Natural killer cell (primary cell): ENCODE results near the gene ALKAL2. TPM values are rescaled to one million over a fixed set of nuclear protein-coding genes. Genes with fewer than 3 reads are reported as not detected.

Experiments used
- ATAC-seq, 3 donors: fragments of 150-1000 bp in 2 of 3; fragments of 200-7000 bp in 1 of 3; cut with Tn5 transposase; 1 replicate in 1 of 3; 2 replicates in 2 of 3; pipeline ENCODE4 v1.10.0; 2021; ENCODE audit warnings: mild to moderate bottlenecking in 2 of 3, moderate library complexity in 2 of 3
- DNase-seq, 2 donors: peaks; one replicate each; pipeline versions ENCODE4 v3.0.0 to v3.0.0-alpha.2; 2013 to 2021; ENCODE audit warnings: mixed read lengths in 1 of 2
- H3K27ac ChIP-seq: one replicate; pipeline ENCODE4 v1.5.1; 2013; ENCODE audit warnings: mild to moderate bottlenecking, low read length
- H3K27me3 ChIP-seq: one replicate; pipeline ENCODE4 v1.6.1; 2013; ENCODE audit warnings: low read length; ENCODE audit not compliant: control insufficient read depth, insufficient read depth
- H3K36me3 ChIP-seq: one replicate; pipeline ENCODE4 v1.6.1; 2013; ENCODE audit warnings: low read length; ENCODE audit not compliant: control insufficient read depth, insufficient read depth
- H3K4me1 ChIP-seq: one replicate; pipeline ENCODE4 v1.6.1; 2013; ENCODE audit warnings: low read length; ENCODE audit not compliant: control insufficient read depth, insufficient read depth
- H3K4me3 ChIP-seq: one replicate; pipeline ENCODE4 v1.5.1; 2013; ENCODE audit warnings: low read length
- H3K9me3 ChIP-seq: one replicate; pipeline ENCODE4 v1.6.1; 2013; ENCODE audit warnings: low read length; ENCODE audit not compliant: control insufficient read depth, insufficient read depth
- H3K27ac Mint-ChIP-seq, 2 donors: one replicate each; pipeline ENCODE4 v1.8.0; 2022; ENCODE audit warnings: mild to moderate bottlenecking in 2 of 2, mixed read lengths in 2 of 2, moderate library complexity in 1 of 2
- H3K27me3 Mint-ChIP-seq, 2 donors: one replicate each; pipeline ENCODE4 v1.8.0; 2022; ENCODE audit warnings: low read depth in 2 of 2, mixed read lengths in 2 of 2
- H3K36me3 Mint-ChIP-seq: one replicate; pipeline ENCODE4 v1.8.0; 2022; ENCODE audit warnings: mixed read lengths
- H3K4me1 Mint-ChIP-seq, 2 donors: one replicate each; pipeline ENCODE4 v1.8.0; 2022; ENCODE audit warnings: mixed read lengths in 2 of 2
- H3K4me3 Mint-ChIP-seq: one replicate; pipeline ENCODE4 v1.8.0; 2022; ENCODE audit warnings: mild to moderate bottlenecking, moderate library complexity, mixed read lengths
- H3K9me3 Mint-ChIP-seq, 2 donors: one replicate each; pipeline ENCODE4 v1.8.0; 2022; ENCODE audit warnings: mixed read lengths in 2 of 2
- WGBS: methylation state at CpG from one replicate; pipeline ENCODE4 v1.1.7; 2013; ENCODE audit warnings: missing lambda C conversion rate; ENCODE audit not compliant: insufficient coverage; 5-methylcytosine and 5-hydroxymethylcytosine counted together
- intact Hi-C: fragments of 100-400 bp; cut with micrococcal nuclease; formaldehyde crosslinking; loops from one replicate; pipeline ENCODE4 v1.14.2; 2022
- total RNA-seq, 4 donors: library from RNA; stranded (reverse); fragments of 120-200 nt in 1 of 4; gene quantifications; one replicate each; pipeline versions ENCODE4 v1.2.3 to v1.2.4, GENCODE V29; 2013 to 2022
- TF ChIP-seq, protein P1 (sequence below): fragments of 200-600 bp; IDR thresholded peaks from one replicate; pipeline ENCODE4 v1.8.0; 2022; ENCODE audit warnings: antibody characterized with exemption

The ALKAL2 gene
- total RNA-seq, 3 donors from 2014 or later (not counting 1 experiment from before 2014, with no cell fraction given) = 1.1 to 2.0 (median 1.7) TPM

DNA sequence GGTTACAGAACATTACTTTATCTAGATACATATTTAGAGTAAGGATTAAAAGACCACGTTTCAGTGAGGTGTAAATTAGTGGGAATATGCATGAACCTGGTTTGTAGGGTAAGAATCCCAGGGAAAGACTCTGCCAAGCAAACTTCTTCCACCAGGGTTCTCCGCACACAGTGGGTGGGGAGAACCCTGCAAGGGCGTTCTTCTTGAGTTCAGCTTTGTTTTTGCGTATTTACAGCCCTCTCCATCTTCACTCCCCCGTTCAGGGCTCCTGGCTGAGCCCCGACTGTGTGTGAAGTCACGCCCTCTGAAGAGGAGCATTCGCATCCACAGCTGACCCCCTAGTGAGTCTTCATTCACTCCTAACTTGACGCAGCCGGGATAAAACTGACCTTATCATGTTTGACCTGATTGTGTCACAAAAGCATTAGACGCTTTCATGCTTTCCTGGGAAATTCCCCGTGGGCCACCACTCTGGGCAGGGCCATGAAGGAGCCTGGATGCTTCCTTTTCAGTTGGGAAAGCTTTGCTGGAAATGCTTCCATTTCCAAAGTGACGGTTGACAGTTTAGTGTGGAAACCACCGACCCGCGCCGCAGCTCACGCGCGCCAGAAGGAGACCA, 1.0 kb downstream of the ALKAL2 start:
- Histone ChIP-seq H3K4me1 (peaks cover 20% of the 10 kb centered on the region), H3K27me3 (peaks cover 16% of the 10 kb centered on the region), H3K9me3 (no peaks in the 10 kb centered on the region), H3K36me3 (peaks cover 3% of the 10 kb centered on the region), H3K4me3 (no peak overlapping the region), H3K27ac (no peak overlapping the region)
- no peak for DNase-seq
- Mint-ChIP-seq H3K9me3 (no peaks in the 10 kb centered on the region), H3K27me3 (peaks cover 0 to 12% of the 10 kb centered on the region in 2 donors), H3K27ac (no peak overlapping the region), H3K36me3 (no peaks in the 10 kb centered on the region), H3K4me1 (peaks cover 0 to 9% of the 10 kb centered on the region in 2 donors), H3K4me3 (peak overlapping the region; percentile 62)
- TF ChIP-seq, protein P1, sequence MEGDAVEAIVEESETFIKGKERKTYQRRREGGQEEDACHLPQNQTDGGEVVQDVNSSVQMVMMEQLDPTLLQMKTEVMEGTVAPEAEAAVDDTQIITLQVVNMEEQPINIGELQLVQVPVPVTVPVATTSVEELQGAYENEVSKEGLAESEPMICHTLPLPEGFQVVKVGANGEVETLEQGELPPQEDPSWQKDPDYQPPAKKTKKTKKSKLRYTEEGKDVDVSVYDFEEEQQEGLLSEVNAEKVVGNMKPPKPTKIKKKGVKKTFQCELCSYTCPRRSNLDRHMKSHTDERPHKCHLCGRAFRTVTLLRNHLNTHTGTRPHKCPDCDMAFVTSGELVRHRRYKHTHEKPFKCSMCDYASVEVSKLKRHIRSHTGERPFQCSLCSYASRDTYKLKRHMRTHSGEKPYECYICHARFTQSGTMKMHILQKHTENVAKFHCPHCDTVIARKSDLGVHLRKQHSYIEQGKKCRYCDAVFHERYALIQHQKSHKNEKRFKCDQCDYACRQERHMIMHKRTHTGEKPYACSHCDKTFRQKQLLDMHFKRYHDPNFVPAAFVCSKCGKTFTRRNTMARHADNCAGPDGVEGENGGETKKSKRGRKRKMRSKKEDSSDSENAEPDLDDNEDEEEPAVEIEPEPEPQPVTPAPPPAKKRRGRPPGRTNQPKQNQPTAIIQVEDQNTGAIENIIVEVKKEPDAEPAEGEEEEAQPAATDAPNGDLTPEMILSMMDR = no peak
- no peak for ATAC-seq
- 39% methylated on average over 20 of the region's 20 CpGs for WGBS
- intact Hi-C loops = no loop called here

DNA sequence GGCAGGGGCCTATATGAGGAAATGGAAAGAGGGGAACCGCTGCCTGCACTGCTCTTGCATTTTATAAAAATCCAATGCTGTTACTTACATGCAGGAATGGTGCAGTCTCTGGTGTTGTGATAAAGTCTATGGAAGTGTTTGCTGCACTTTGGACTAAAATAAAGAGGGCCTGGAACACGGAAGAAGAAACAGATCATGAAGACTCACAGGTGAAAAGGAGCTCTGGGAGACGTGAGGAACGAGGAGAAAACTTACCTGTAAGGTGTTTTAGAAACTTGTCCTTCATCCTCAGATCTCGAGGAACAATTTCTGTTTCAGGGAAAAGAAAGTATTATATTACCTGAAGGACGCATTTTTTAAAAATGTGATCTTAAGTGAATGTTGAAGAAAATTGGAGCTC, 1.9 kb downstream of the ALKAL2 start:
- TF ChIP-seq, protein P1 = no peak
- DNase-seq (no peak), ATAC-seq (no peak)
- Histone ChIP-seq H3K4me3 (no peak overlapping the region), H3K27ac (no peak overlapping the region), H3K9me3 (no peaks in the 10 kb centered on the region), H3K27me3 (peaks cover 16% of the 10 kb centered on the region), H3K4me1 (peaks cover 20% of the 10 kb centered on the region), H3K36me3 (peaks cover 7% of the 10 kb centered on the region)
- Mint-ChIP-seq H3K9me3 (no peaks in the 10 kb centered on the region), H3K36me3 (no peaks in the 10 kb centered on the region), H3K27ac (no peak overlapping the region), H3K4me3 (peak overlapping the region; percentile 65), H3K27me3 (peaks cover 0 to 12% of the 10 kb centered on the region in 2 donors), H3K4me1 (peaks cover 0 to 9% of the 10 kb centered on the region in 2 donors)
- 91% methylated on average over 6 of the region's 6 CpGs for WGBS
- intact Hi-C loops = no loop called here

DNA sequence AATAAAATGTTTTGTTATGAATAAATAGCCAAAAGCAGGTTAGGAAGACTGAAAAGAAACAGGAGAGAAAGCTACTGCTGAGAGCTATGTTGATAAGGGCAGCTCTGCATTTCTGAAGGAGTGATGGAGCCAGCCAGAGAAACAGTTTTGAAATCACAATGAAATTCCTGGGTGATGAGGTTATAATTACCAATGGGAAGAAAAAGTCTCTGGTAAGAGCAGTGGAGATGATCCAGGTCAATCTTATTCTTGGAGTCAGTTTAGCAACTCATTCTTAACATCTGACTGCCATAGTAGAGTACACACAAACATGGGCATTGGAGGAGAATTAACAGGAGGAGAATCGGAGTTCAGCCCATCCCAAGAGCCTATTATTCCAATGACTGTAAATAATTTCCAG, 2.4 kb downstream of the ALKAL2 start:
- H3K4me3 ChIP-seq = no peak overlapping the region
- H3K27me3 ChIP-seq = peaks cover 15% of the 10 kb centered on the region
- intact Hi-C loops = no loop called here
- Mint-ChIP-seq H3K4me1 (peaks cover 0 to 9% of the 10 kb centered on the region in 2 donors), H3K9me3 (no peaks in the 10 kb centered on the region), H3K4me3 (peak overlapping the region; percentile 65), H3K27ac (no peak overlapping the region), H3K36me3 (no peaks in the 10 kb centered on the region), H3K27me3 (peaks cover 0 to 12% of the 10 kb centered on the region in 2 donors)
- DNase-seq (no peak), ATAC-seq (no peak)
- H3K36me3 ChIP-seq = peaks cover 12% of the 10 kb centered on the region
- H3K9me3 ChIP-seq = no peaks in the 10 kb centered on the region
- WGBS = 100% methylated on average over 1 of the region's 1 CpG
- H3K27ac ChIP-seq = no peak overlapping the region
- TF ChIP-seq, protein P1 = no peak
- peaks cover 20% of the 10 kb centered on the region for H3K4me1 ChIP-seq
